Tibial nerve (tissue), 4 donors: Measurements from ENCODE around the gene CD247. TPM values are rescaled to one million over a fixed set of nuclear protein-coding genes. Genes with fewer than 3 reads are reported as not detected.

Source experiments
- DNase-seq, 2 donors: peaks; one replicate each; pipeline ENCODE4 v3.0.0-alpha.2; 2019; ENCODE audit warnings: low spot score in 2 of 2
- H3K27ac ChIP-seq, 4 donors: fragments of 200-600 bp; sonication (generic) in 3 of 4; one replicate each; pipeline ENCODE4 v1.5.1; 2017 to 2019; ENCODE audit warnings: mild to moderate bottlenecking in 1 of 4
- H3K27me3 ChIP-seq, 2 donors: fragments of 200-600 bp; sonication (generic) in 1 of 2; one replicate each; pipeline versions ENCODE4 v1.5.1 to v1.6.0; 2017 to 2019
- H3K36me3 ChIP-seq, 3 donors: fragments of 200-600 bp; sonication (generic); one replicate each; pipeline ENCODE4 v1.5.1; 2018 to 2019
- H3K4me1 ChIP-seq, 4 donors: fragments of 200-600 bp; sonication (generic) in 3 of 4; one replicate each; pipeline ENCODE4 v1.5.1; 2017 to 2019
- H3K4me3 ChIP-seq, 4 donors: fragments of 200-600 bp; sonication (generic) in 3 of 4; one replicate each; pipeline ENCODE4 v1.5.1; 2017 to 2019; ENCODE audit warnings: mild to moderate bottlenecking in 1 of 4, moderate library complexity in 1 of 4
- H3K9me3 ChIP-seq, 4 donors: fragments of 200-600 bp; sonication (generic) in 3 of 4; one replicate each; pipeline ENCODE4 v1.5.1; 2017 to 2019
- EP300 ChIP-seq, 2 donors: sonication (generic); formaldehyde crosslinking; IDR thresholded peaks; one replicate each; pipeline ENCODE4 v1.6.1; 2017; ENCODE audit warnings: antibody characterized with exemption in 2 of 2, mild to moderate bottlenecking in 1 of 2
- POLR2A ChIP-seq, 2 donors: fragments of 450-650 bp; IDR thresholded peaks; one replicate each; pipeline ENCODE4 v1.6.1; 2017; ENCODE audit warnings: antibody characterized with exemption in 2 of 2, mild to moderate bottlenecking in 2 of 2, moderate library complexity in 2 of 2
- WGBS, 2 donors: methylation state at CpG; one replicate each; pipeline ENCODE4 v1.1.5; 2018; 5-methylcytosine and 5-hydroxymethylcytosine counted together
- total RNA-seq, 4 donors: library from RNA; depleted of rRNA; stranded (reverse); fragments of >200 nt; gene quantifications; one replicate each; pipeline ENCODE4 v1.1.0, GENCODE V29; 2016
- TF ChIP-seq, protein P1 (sequence below), 5 experiments: fragments of 200-600 bp in 3 of 5; fragments of 450-650 bp in 2 of 5; sonication (generic) in 3 of 5; IDR thresholded peaks; one replicate each; pipeline ENCODE4 v1.5.1; 2016 to 2019; ENCODE audit warnings: antibody characterized with exemption in 5 of 5, mild to moderate bottlenecking in 3 of 5, moderate library complexity in 2 of 5

The CD247 gene
- total RNA-seq, 4 donors from 2014 or later: 1.2 to 1.5 (median 1.4) TPM; not detected in 1

- H3K4me1 ChIP-seq: peaks cover 0 to 7% (median 1%) of the 10 kb centered on the region in 4 donors
- DNase-seq: no peak
- no peak overlapping the region for H3K27ac ChIP-seq
- H3K27me3 ChIP-seq: no peaks in the 10 kb centered on the region
- peaks cover 0 to 65% (median 0%) of the 10 kb centered on the region in 3 donors for H3K36me3 ChIP-seq
- H3K9me3 ChIP-seq: no peaks in the 10 kb centered on the region
- TF ChIP-seq EP300 (IDR thresholded peaks at IDR 0.05) (no peak), POLR2A (IDR thresholded peaks at IDR 0.05) (no peak)
- TF ChIP-seq, protein P1, sequence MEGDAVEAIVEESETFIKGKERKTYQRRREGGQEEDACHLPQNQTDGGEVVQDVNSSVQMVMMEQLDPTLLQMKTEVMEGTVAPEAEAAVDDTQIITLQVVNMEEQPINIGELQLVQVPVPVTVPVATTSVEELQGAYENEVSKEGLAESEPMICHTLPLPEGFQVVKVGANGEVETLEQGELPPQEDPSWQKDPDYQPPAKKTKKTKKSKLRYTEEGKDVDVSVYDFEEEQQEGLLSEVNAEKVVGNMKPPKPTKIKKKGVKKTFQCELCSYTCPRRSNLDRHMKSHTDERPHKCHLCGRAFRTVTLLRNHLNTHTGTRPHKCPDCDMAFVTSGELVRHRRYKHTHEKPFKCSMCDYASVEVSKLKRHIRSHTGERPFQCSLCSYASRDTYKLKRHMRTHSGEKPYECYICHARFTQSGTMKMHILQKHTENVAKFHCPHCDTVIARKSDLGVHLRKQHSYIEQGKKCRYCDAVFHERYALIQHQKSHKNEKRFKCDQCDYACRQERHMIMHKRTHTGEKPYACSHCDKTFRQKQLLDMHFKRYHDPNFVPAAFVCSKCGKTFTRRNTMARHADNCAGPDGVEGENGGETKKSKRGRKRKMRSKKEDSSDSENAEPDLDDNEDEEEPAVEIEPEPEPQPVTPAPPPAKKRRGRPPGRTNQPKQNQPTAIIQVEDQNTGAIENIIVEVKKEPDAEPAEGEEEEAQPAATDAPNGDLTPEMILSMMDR (IDR thresholded peaks at IDR 0.05): no peak
- H3K4me3 ChIP-seq: no peak overlapping the region
- 90 to 96% methylated on average over 3 of the region's 3 CpGs for WGBS, 2 donors
These were observed 105.0 kb downstream of the CD247 start for GRCh38 chr1:167413328-167413727.

- H3K27me3 ChIP-seq: no peaks in the 10 kb centered on the region
- peaks cover 0 to 69% (median 0%) of the 10 kb centered on the region in 3 donors for H3K36me3 ChIP-seq
- H3K4me3 ChIP-seq: no peak overlapping the region
- TF ChIP-seq EP300 (IDR thresholded peaks at IDR 0.05): no peak
- 76 to 79% methylated on average over 5 of the region's 5 CpGs for WGBS, 2 donors
- no peak overlapping the region for H3K27ac ChIP-seq
- DNase-seq: no peak
- H3K9me3 ChIP-seq: no peaks in the 10 kb centered on the region
- H3K4me1 ChIP-seq: peaks cover 0 to 7% (median 1%) of the 10 kb centered on the region in 4 donors
These were observed 105.4 kb downstream of the CD247 start for GRCh38 chr1:167412920-167413319.

DNA sequence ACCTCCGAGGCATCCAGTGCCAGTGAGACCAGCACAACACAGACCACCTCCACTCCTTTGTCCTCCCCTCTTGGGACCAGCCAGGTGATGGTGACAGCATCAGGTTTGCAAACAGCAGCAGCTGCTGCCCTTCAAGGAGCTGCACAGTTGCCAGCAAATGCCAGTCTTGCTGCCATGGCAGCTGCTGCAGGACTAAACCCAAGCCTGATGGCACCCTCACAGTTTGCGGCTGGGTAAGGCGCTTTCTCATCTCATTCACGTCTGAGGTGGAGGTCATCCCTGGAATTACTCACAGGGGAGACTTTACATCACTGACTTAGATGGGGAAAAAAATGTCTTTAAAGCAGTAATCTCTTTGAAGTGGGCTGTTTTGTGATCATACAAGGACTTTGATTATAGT is 106.3 kb downstream of the CD247 start:
- Histone ChIP-seq H3K9me3 (no peaks in the 10 kb centered on the region), H3K36me3 (peaks cover 0 to 75% (median 0%) of the 10 kb centered on the region in 3 donors), H3K4me1 (no peaks in the 10 kb centered on the region), H3K4me3 (no peak overlapping the region), H3K27me3 (no peaks in the 10 kb centered on the region), H3K27ac (no peak overlapping the region)
- 87 to 91% methylated on average over 4 of the region's 4 CpGs for WGBS, 2 donors
- TF ChIP-seq POLR2A (IDR thresholded peaks at IDR 0.05) (no peak), EP300 (IDR thresholded peaks at IDR 0.05) (no peak)
- TF ChIP-seq, protein P1 (IDR thresholded peaks at IDR 0.05): no peak
- no peak for DNase-seq

DNA sequence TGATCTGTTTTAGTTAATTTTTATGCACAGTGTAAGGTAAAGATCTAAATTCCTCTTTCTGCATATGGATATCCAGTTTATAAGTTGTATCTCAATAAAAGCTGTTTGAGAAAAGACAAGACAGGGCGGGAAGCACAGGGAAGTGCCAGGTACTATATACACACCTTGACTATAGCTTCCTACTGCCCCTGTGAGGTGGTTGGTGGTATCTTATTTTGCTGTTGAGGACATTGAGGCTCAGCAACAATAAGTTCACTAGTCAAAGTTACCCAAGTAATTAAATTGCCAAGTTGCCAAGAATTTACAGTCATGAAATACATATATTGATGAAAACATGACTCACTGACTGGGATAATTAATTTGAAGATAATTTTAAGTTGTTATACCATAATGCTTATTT is 109.1 kb downstream of the CD247 start:
- Histone ChIP-seq H3K4me3 (no peak overlapping the region), H3K36me3 (peaks cover 0 to 65% (median 0%) of the 10 kb centered on the region in 3 donors), H3K9me3 (no peaks in the 10 kb centered on the region), H3K27me3 (no peaks in the 10 kb centered on the region), H3K4me1 (no peaks in the 10 kb centered on the region), H3K27ac (no peak overlapping the region)
- no peak for DNase-seq
- 93 to 95% methylated on average over 1 of the region's 1 CpG for WGBS, 2 donors
- TF ChIP-seq POLR2A (IDR thresholded peaks at IDR 0.05): no peak
- TF ChIP-seq, protein P1 (IDR thresholded peaks at IDR 0.05): no peak
- no peak for TF ChIP-seq EP300 (IDR thresholded peaks at IDR 0.05)

DNA sequence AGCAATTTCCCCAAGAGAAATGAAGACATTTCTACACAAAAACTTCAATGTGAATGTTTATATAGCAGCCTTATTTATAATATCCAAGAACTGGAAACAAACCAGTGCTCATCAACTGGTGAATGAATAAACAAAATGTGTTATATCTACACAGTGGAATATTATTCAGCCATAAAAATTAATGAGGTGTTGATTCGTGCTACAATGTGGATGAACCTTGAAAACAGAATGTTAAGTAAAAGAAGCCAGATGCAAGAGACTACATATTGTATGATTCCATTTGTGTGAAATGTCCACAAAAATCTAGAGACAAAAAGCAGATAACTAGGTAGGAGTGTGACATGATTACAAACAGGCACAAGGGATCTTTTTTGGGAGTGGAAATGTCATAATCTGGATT is 110.0 kb downstream of the CD247 start:
- Histone ChIP-seq H3K27ac (no peak overlapping the region), H3K36me3 (peaks cover 0 to 59% (median 0%) of the 10 kb centered on the region in 3 donors), H3K27me3 (no peaks in the 10 kb centered on the region), H3K9me3 (no peaks in the 10 kb centered on the region), H3K4me1 (peaks cover 0 to 8% (median 2%) of the 10 kb centered on the region in 4 donors), H3K4me3 (no peak overlapping the region)
- no peak for TF ChIP-seq POLR2A (IDR thresholded peaks at IDR 0.05)
- TF ChIP-seq EP300 (IDR thresholded peaks at IDR 0.05): no peak
- TF ChIP-seq, protein P1 (IDR thresholded peaks at IDR 0.05): no peak
- 97 to 100% methylated on average over 1 of the region's 1 CpG for WGBS, 2 donors
- no peak for DNase-seq

- TF ChIP-seq, protein P1 (IDR thresholded peaks at IDR 0.05): no peak
- TF ChIP-seq POLR2A (IDR thresholded peaks at IDR 0.05): no peak
- no peak for TF ChIP-seq EP300 (IDR thresholded peaks at IDR 0.05)
- Histone ChIP-seq H3K36me3 (peaks cover 0 to 40% (median 0%) of the 10 kb centered on the region in 3 donors), H3K27me3 (no peaks in the 10 kb centered on the region), H3K4me3 (no peak overlapping the region), H3K4me1 (peaks cover 0 to 11% (median 2%) of the 10 kb centered on the region in 4 donors), H3K27ac (no peak overlapping the region), H3K9me3 (no peaks in the 10 kb centered on the region)
- 66 to 75% methylated on average over 3 of the region's 3 CpGs for WGBS, 2 donors
- DNase-seq: no peak
These were observed 113.4 kb downstream of the CD247 start for GRCh38 chr1:167404908-167405307.
